SK-N-SH (cell line): ENCODE data around the gene CKMT2. TPM values are rescaled to one million over a fixed set of nuclear protein-coding genes. Genes with fewer than 3 reads are reported as not detected.

Experiments
- CTCF ChIA-PET: fragments of 300-600, 350-600 bp; formaldehyde crosslinking; extraction: SDS; loops from one replicate; lab custom pipeline; 2021; lab: Yijun Ruan, JAX
- POLR2A ChIA-PET: fragments of 350-600 bp; sonication (Branson Sonifier 250); formaldehyde crosslinking; extraction: SDS; loops from one replicate; lab custom pipeline; 2020; ENCODE audit warnings: antibody characterized with exemption, inconsistent platforms; lab: Yijun Ruan, JAX
- DNase-seq: peaks from one replicate; pipeline ENCODE4 v3.0.0; 2012
- H2AFZ ChIP-seq: fragments of 200-600 bp; sonication (generic); 2 replicates; pipeline ENCODE4 v1.8.1; 2016; ENCODE audit warnings: antibody characterized with exemption, mild to moderate bottlenecking, low read depth
- H3F3A ChIP-seq: fragments of 200-600 bp; sonication (generic); replicated peaks from 2 replicates; pipeline ENCODE3; 2016; ENCODE audit warnings: antibody characterized with exemption, mild to moderate bottlenecking; ENCODE audit not compliant: insufficient read depth
- H3K27ac ChIP-seq, 2 experiments: fragments of 200-500 bp in 1 of 2; fragments of 200-600 bp in 1 of 2; sonication (Bioruptor generic) in 1 of 2; sonication (generic), shearing (Covaris generic) in 1 of 2; 2 replicates each; pipeline versions ENCODE4 v1.5.1 to v1.6.1; 2014 to 2016; ENCODE audit warnings: low read depth in 2 of 2, inconsistent platforms in 1 of 2, low read length in 1 of 2, mild to moderate bottlenecking in 1 of 2, mixed read lengths in 1 of 2
- H3K27me3 ChIP-seq: fragments of 200-600 bp; sonication (generic), shearing (Covaris generic); 2 replicates; pipeline ENCODE4 v1.6.1; 2016; ENCODE audit warnings: mixed run types; ENCODE audit not compliant: insufficient read depth
- H3K36me3 ChIP-seq, 2 experiments: fragments of 200-500 bp in 1 of 2; fragments of 200-600 bp in 1 of 2; sonication (Bioruptor generic) in 1 of 2; sonication (generic) in 1 of 2; replicated peaks in 1 of 2; 2 replicates each; pipeline versions ENCODE3 to v1.5.1; 2014 to 2016; ENCODE audit warnings: low read length in 1 of 2, mild to moderate bottlenecking in 1 of 2; ENCODE audit not compliant: insufficient read depth in 2 of 2, control insufficient read depth in 1 of 2
- H3K4me1 ChIP-seq, 2 experiments: fragments of 200-500 bp in 1 of 2; fragments of 200-600 bp in 1 of 2; sonication (Bioruptor generic) in 1 of 2; sonication (generic), shearing (Covaris generic) in 1 of 2; 2 replicates each; pipeline versions ENCODE4 v1.5.1 to v1.6.1; 2014 to 2016; ENCODE audit warnings: low read depth in 1 of 2, low read length in 1 of 2, mixed run types in 1 of 2; ENCODE audit not compliant: insufficient read depth in 2 of 2, control insufficient read depth in 1 of 2
- H3K4me2 ChIP-seq: fragments of 200-600 bp; sonication (generic), shearing (Covaris generic); 2 replicates; pipeline ENCODE4 v1.6.1; 2017; ENCODE audit warnings: mixed run types
- H3K4me3 ChIP-seq, 2 experiments: fragments of 200-500 bp in 1 of 2; fragments of 200-600 bp in 1 of 2; sonication (Bioruptor generic) in 1 of 2; sonication (generic), shearing (Covaris generic) in 1 of 2; 2 replicates each; pipeline versions ENCODE4 v1.5.1 to v1.8.1; 2014 to 2016; ENCODE audit warnings: low read depth in 2 of 2, inconsistent platforms in 1 of 2, low read length in 1 of 2, mild to moderate bottlenecking in 1 of 2, mixed read lengths in 1 of 2, moderate library complexity in 1 of 2
- H3K79me2 ChIP-seq: fragments of 200-600 bp; sonication (generic); 2 replicates; pipeline ENCODE4 v1.8.1; 2017; ENCODE audit warnings: mild to moderate bottlenecking; ENCODE audit not compliant: insufficient read depth
- H3K9ac ChIP-seq: fragments of 200-600 bp; sonication (generic); 2 replicates; pipeline ENCODE4 v1.6.1; 2017; ENCODE audit warnings: mixed run types
- H3K9me2 ChIP-seq: fragments of 200-600 bp; sonication (generic); 2 replicates; pipeline ENCODE4 v1.6.1; 2017; ENCODE audit warnings: mixed run types
- H3K9me3 ChIP-seq: fragments of 200-600 bp; sonication (generic); 2 replicates; pipeline ENCODE4 v1.6.1; 2017; ENCODE audit warnings: mixed run types, mild to moderate bottlenecking, moderate library complexity
- H4K20me1 ChIP-seq: fragments of 200-600 bp; sonication (generic); 2 replicates; pipeline ENCODE4 v1.6.1; 2017; ENCODE audit warnings: mild to moderate bottlenecking, mixed run types; ENCODE audit not compliant: insufficient read depth
- CHD2 ChIP-seq: fragments of 150-350 bp; IDR thresholded peaks from 2 replicates; pipeline ENCODE4 v1.6.1; 2018; ENCODE audit warnings: low read length; ENCODE audit not compliant: partially characterized antibody
- ELF1 ChIP-seq: IDR thresholded peaks from 2 replicates; pipeline ENCODE4 v1.4.0; 2012
- EP300 ChIP-seq, 2 experiments: IDR thresholded peaks; 2 replicates each; pipeline versions ENCODE4 v1.4.0 to v1.6.1; 2012; ENCODE audit warnings: borderline replicate concordance in 1 of 2, low read depth in 1 of 2, low read length in 1 of 2
- EZH2phosphoT487 ChIP-seq: fragments of 200-600 bp; sonication (generic); IDR thresholded peaks from 2 replicates; pipeline ENCODE4 v1.6.1; 2017; ENCODE audit warnings: low read depth, mixed run types, mild to moderate bottlenecking, antibody characterized with exemption, moderate library complexity, borderline replicate concordance
- FOSL2 ChIP-seq: IDR thresholded peaks from 2 replicates; pipeline ENCODE4 v1.4.0; 2012; ENCODE audit warnings: low read depth, mild to moderate bottlenecking, moderate library complexity, borderline replicate concordance
- FOXJ3 ChIP-seq: sonication (generic); formaldehyde crosslinking; IDR thresholded peaks from 2 replicates; pipeline ENCODE4 v1.5.1; 2020; ENCODE audit warnings: mild to moderate bottlenecking, missing genetic modification reagents
- GATA2 ChIP-seq: sonication (generic); formaldehyde crosslinking; IDR thresholded peaks from 2 replicates; pipeline ENCODE4 v1.5.0; 2020; ENCODE audit warnings: mild to moderate bottlenecking, missing genetic modification reagents
- JUND ChIP-seq: IDR thresholded peaks from 2 replicates; pipeline ENCODE4 v1.4.0; 2012
- MEF2A ChIP-seq: IDR thresholded peaks from 2 replicates; pipeline ENCODE4 v1.4.0; 2012; ENCODE audit warnings: low read depth, borderline replicate concordance
- NFIC ChIP-seq: IDR thresholded peaks from 2 replicates; pipeline ENCODE4 v1.4.0; 2012; ENCODE audit warnings: borderline replicate concordance
- NRF1 ChIP-seq: IDR thresholded peaks from 2 replicates; pipeline ENCODE4 v1.6.1; 2012; ENCODE audit warnings: low read depth, mild to moderate bottlenecking, low read length
- POLR2AphosphoS5 ChIP-seq: IDR thresholded peaks from 2 replicates; pipeline ENCODE4 v1.6.1; 2012; ENCODE audit warnings: low read depth, low read length
- RCOR1 ChIP-seq: fragments of 150-350 bp; IDR thresholded peaks from 2 replicates; pipeline ENCODE4 v1.6.1; 2017; ENCODE audit warnings: antibody characterized with exemption, low read length
- RXRA ChIP-seq: IDR thresholded peaks from 2 replicates; pipeline ENCODE4 v1.4.0; 2012; ENCODE audit warnings: low read depth, mild to moderate bottlenecking, borderline replicate concordance
- SIN3A ChIP-seq: IDR thresholded peaks from 2 replicates; pipeline ENCODE4 v1.6.1; 2012; ENCODE audit warnings: low read depth, mild to moderate bottlenecking, low read length, moderate library complexity, borderline replicate concordance
- SMC3 ChIP-seq: IDR thresholded peaks from 2 replicates; pipeline ENCODE4 v1.6.1; 2012; ENCODE audit warnings: low read depth, low read length, improper control_type of control experiment
- TCF12 ChIP-seq: IDR thresholded peaks from 2 replicates; pipeline ENCODE4 v1.4.0; 2012
- TEAD4 ChIP-seq: IDR thresholded peaks from 2 replicates; pipeline ENCODE4 v1.4.0; 2012; ENCODE audit warnings: mild to moderate bottlenecking, borderline replicate concordance; ENCODE audit not compliant: insufficient read depth
- YY1 ChIP-seq: IDR thresholded peaks from 2 replicates; pipeline ENCODE4 v1.4.0; 2012; ENCODE audit warnings: low read depth, mild to moderate bottlenecking
- WGBS: methylation state at CpG from one replicate; pipeline ENCODE4 v1.1.6; 2017; ENCODE audit warnings: low lambda C conversion rate; 5-methylcytosine and 5-hydroxymethylcytosine counted together
- polyA plus RNA-seq, 3 experiments: library from polyadenylated mRNA; depleted of rRNA; stranded (reverse); fragments of >200 nt; gene quantifications; 2 replicates each; pipeline ENCODE4 v1.2.3, GENCODE V29; 2012
- TF ChIP-seq, protein P1 (sequence below): IDR thresholded peaks from 2 replicates; pipeline ENCODE4 v1.4.0; 2012; ENCODE audit warnings: low read depth
- TF ChIP-seq, protein P2 (sequence below): IDR thresholded peaks from 2 replicates; pipeline ENCODE4 v1.4.0; 2012; ENCODE audit warnings: low read depth, borderline replicate concordance
- TF ChIP-seq, protein P3 (sequence below): IDR thresholded peaks from 2 replicates; pipeline ENCODE4 v1.4.0; 2012; ENCODE audit warnings: low read depth, borderline replicate concordance
- TF ChIP-seq, protein P4 (sequence below): fragments of 150-350 bp; IDR thresholded peaks from 2 replicates; pipeline ENCODE4 v1.6.1; 2016; ENCODE audit warnings: mild to moderate bottlenecking, low read depth, low read length
- TF ChIP-seq, protein P5 (sequence below): IDR thresholded peaks from 2 replicates; pipeline ENCODE4; 2012

CKMT2 gene
- polyA plus RNA-seq, 1 of the 3 experiments (the other 2 are of a cell fraction), result not detected

DNA sequence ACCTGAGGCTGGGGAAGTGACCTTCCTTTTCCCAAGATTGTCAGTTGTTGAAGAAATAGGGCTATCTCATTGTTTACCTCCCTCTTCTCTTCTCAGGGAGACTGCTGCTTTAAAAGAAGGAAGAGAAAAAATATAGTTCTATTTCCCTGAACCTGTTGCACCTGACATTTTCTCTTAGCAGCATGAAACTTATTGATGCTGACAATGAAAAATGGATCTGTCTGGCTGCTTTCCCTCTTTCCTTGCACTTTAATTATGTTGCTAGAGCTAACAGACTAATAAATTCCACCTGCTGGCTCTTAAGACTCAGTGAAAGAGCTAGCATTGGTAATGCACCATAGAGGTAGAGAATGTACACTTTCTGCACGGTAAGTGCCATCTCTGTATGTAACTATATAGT lies 6.2 kb upstream of the CKMT2 start:
- Histone ChIP-seq H3K79me2 (no peaks in the 10 kb centered on the region), H3K9ac (no peak overlapping the region), H3K27ac (no peak overlapping the region), H3K9me3 (no peaks in the 10 kb centered on the region), H3K4me2 (no peak overlapping the region), H3K4me1 (no peaks in the 10 kb centered on the region), H3K36me3 (no peaks in the 10 kb centered on the region), H3K27me3 (no peaks in the 10 kb centered on the region), H3K4me3 (no peak overlapping the region), H3K9me2 (no peaks in the 10 kb centered on the region; the same call in 1 of the 2 replicates), H2AFZ (no peak overlapping the region), H4K20me1 (no peaks in the 10 kb centered on the region), H3F3A (no peaks in the 10 kb centered on the region)
- DNase-seq, result no peak
- no peak for TF ChIP-seq FOXJ3 (CRISPR knock-in tag)
- no peak for TF ChIP-seq MEF2A
- TF ChIP-seq, protein P1, sequence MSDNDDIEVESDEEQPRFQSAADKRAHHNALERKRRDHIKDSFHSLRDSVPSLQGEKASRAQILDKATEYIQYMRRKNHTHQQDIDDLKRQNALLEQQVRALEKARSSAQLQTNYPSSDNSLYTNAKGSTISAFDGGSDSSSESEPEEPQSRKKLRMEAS, result no peak
- no peak for TF ChIP-seq NRF1
- TF ChIP-seq TEAD4, result no peak
- no peak for TF ChIP-seq SIN3A
- TF ChIP-seq, protein P2, sequence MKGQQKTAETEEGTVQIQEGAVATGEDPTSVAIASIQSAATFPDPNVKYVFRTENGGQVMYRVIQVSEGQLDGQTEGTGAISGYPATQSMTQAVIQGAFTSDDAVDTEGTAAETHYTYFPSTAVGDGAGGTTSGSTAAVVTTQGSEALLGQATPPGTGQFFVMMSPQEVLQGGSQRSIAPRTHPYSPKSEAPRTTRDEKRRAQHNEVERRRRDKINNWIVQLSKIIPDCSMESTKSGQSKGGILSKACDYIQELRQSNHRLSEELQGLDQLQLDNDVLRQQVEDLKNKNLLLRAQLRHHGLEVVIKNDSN, result no peak
- TF ChIP-seq YY1, result no peak
- TF ChIP-seq JUND, result no peak
- TF ChIP-seq GATA2, result no peak
- TF ChIP-seq, protein P3, sequence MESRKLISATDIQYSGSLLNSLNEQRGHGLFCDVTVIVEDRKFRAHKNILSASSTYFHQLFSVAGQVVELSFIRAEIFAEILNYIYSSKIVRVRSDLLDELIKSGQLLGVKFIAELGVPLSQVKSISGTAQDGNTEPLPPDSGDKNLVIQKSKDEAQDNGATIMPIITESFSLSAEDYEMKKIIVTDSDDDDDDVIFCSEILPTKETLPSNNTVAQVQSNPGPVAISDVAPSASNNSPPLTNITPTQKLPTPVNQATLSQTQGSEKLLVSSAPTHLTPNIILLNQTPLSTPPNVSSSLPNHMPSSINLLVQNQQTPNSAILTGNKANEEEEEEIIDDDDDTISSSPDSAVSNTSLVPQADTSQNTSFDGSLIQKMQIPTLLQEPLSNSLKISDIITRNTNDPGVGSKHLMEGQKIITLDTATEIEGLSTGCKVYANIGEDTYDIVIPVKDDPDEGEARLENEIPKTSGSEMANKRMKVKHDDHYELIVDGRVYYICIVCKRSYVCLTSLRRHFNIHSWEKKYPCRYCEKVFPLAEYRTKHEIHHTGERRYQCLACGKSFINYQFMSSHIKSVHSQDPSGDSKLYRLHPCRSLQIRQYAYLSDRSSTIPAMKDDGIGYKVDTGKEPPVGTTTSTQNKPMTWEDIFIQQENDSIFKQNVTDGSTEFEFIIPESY, result no peak
- no peak for TF ChIP-seq POLR2AphosphoS5
- no peak for TF ChIP-seq NFIC
- TF ChIP-seq TCF12, result no peak
- TF ChIP-seq RCOR1, result no peak
- 58% methylated on average over 1 of the region's 1 CpG for WGBS
- CTCF ChIA-PET, result interaction anchor here (1.2 kb wide), 1 partner anchor 73 kb away, joined by 3 read pairs; no protein-coding TSS in a partner anchor
- POLR2A ChIA-PET, result no interaction called here

DNA sequence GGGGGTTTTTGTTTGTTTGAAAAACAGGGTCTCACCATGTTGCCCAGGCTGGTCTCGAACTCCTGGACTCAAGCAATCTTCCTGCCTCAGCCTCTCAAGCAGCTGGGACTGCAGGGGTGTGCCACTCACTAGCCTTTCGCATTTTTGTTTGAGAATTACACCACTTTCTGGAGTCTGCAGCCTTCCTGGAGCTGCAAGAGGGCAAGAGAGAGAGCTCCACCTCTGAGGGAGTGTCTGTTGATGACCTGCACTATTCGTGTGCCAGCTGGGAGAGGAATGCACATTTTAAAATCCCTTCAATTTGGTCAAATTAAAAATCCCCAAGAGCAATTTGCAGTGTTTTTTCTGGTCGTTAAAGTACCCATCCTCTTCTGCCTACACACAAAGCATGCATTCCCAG lies 5.0 kb upstream of the CKMT2 start:
- H3F3A ChIP-seq, result no peaks in the 10 kb centered on the region
- no peak for DNase-seq
- no peak overlapping the region for H2AFZ ChIP-seq
- no peaks in the 10 kb centered on the region for H3K79me2 ChIP-seq
- H3K27me3 ChIP-seq, result no peaks in the 10 kb centered on the region
- 64% methylated on average over 4 of the region's 4 CpGs for WGBS
- H3K9me3 ChIP-seq, result no peaks in the 10 kb centered on the region
- no peaks in the 10 kb centered on the region for H4K20me1 ChIP-seq
- no peak overlapping the region for H3K9ac ChIP-seq
- no peak overlapping the region for H3K4me3 ChIP-seq
- H3K4me2 ChIP-seq, result no peak overlapping the region
- CTCF ChIA-PET, result interaction anchor here (1.2 kb wide), 1 partner anchor 15 kb away, joined by 4 read pairs; no protein-coding TSS in a partner anchor
- no peaks in the 10 kb centered on the region; the same call in 1 of the 2 replicates for H3K9me2 ChIP-seq
- POLR2A ChIA-PET, result no interaction called here
- H3K27ac ChIP-seq, result no peak overlapping the region
- no peaks in the 10 kb centered on the region for H3K36me3 ChIP-seq
- H3K4me1 ChIP-seq, result peaks cover 0 to 3% of the 10 kb centered on the region in 2 experiments; a peak in 1 of 4 replicates
- TF ChIP-seq ELF1, result no peak
- TF ChIP-seq EZH2phosphoT487, result no peak
- TF ChIP-seq FOSL2, result no peak
- TF ChIP-seq EP300 (IDR thresholded peaks at IDR 0.05; ENCODE audit: borderline replicate concordance in 1 of 2, low read depth in 1 of 2, low read length in 1 of 2), result no peak
- no peak for TF ChIP-seq NRF1
- no peak for TF ChIP-seq RXRA
- TF ChIP-seq YY1, result no peak
- TF ChIP-seq, protein P4, sequence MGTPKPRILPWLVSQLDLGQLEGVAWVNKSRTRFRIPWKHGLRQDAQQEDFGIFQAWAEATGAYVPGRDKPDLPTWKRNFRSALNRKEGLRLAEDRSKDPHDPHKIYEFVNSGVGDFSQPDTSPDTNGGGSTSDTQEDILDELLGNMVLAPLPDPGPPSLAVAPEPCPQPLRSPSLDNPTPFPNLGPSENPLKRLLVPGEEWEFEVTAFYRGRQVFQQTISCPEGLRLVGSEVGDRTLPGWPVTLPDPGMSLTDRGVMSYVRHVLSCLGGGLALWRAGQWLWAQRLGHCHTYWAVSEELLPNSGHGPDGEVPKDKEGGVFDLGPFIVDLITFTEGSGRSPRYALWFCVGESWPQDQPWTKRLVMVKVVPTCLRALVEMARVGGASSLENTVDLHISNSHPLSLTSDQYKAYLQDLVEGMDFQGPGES, result no peak
- TF ChIP-seq NFIC, result no peak
- TF ChIP-seq, protein P5, sequence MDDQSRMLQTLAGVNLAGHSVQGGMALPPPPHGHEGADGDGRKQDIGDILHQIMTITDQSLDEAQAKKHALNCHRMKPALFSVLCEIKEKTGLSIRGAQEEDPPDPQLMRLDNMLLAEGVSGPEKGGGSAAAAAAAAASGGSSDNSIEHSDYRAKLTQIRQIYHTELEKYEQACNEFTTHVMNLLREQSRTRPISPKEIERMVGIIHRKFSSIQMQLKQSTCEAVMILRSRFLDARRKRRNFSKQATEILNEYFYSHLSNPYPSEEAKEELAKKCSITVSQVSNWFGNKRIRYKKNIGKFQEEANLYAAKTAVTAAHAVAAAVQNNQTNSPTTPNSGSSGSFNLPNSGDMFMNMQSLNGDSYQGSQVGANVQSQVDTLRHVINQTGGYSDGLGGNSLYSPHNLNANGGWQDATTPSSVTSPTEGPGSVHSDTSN, result no peak
- no peak for TF ChIP-seq RCOR1
- TF ChIP-seq, protein P2, result no peak
- no peak for TF ChIP-seq SIN3A
- no peak for TF ChIP-seq JUND
- TF ChIP-seq MEF2A, result no peak
- no peak for TF ChIP-seq CHD2
- TF ChIP-seq SMC3, result no peak
